Measurements from ENCODE around the gene CELF2.

CELF2 gene

DNA sequence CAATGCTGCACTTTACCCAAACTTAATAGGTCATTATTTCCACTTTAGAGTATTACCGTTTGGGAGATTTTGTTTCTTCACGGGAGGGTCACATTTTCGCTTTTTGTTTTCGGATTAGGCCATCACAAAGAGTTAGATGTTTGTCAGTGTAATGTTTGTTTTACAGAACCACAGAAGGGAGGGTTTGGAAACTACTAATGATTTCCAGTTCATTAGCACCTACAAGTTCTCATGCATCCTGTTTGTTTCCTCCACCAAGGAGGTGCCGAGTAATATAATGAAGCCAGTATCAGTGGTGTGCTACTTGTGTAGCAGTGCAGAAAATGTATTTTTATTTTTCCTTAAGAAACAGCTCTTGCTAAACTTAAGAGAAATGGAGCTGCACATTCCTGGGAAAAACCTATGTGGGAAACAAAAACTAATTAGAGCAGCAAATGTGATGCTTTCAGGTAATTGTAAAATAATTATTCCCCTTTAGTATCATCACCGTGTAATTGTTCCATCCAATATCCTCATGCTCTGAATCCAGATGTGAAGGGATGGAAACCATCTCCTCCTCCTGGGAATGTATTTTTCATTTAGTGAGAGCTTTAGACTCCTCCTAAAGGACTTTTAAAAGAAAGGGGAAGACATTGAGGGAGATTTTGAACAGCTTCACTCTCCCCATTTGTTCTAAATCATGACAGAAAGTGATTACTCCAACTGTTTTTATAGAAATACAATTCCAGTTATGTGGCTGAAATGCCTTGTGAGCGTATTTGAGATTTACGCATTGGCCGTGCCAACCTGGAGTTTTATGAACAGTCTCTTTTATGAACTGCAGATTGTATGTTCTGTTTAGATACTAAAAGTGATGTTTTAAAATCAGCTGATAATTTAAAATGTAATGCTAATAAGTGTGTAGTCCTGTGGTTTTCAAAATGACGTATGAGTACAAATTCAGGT, 5.6 kb downstream of the CELF2 start:
- DNase-seq: no peak

DNA sequence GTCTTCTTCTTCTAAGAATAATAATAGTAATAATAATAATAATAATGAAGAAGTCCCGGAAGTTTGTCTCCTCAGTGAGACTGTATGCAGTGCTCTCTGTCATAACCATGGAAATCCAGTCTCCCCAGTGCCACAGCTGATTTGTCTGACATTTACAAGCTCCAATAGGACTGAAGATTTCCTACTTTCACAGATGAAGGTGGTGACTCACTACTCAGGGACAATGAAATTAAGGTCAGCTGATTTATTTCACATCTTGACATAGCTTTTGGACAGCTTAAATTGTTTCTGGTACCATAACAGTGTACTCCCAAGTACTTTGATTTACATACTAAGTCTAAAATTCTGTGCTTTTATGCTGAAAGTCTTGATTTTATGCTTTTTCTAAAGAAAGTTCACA, 6.9 kb downstream of the CELF2 start:
- no peak for DNase-seq

DNA sequence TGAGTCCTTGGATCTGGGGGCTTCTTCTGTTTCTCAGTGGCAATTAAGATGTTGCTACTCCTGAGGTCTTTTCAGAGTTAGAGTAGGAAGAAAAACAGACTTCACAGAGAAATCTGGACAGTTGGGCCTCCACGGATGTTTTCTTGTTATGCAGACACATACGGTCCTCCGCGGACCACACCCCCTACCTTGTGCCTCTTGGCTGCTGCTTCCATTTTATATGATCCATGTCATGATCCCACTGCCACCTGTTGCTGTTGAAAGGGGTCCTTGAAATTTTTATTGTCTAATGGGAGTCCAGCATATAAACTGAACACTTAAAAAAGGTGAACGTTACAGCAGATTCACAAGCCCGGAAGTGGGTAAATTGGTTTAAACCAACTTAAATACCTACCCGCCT, 8.3 kb downstream of the CELF2 start:
- DNase-seq: no peak

DNA sequence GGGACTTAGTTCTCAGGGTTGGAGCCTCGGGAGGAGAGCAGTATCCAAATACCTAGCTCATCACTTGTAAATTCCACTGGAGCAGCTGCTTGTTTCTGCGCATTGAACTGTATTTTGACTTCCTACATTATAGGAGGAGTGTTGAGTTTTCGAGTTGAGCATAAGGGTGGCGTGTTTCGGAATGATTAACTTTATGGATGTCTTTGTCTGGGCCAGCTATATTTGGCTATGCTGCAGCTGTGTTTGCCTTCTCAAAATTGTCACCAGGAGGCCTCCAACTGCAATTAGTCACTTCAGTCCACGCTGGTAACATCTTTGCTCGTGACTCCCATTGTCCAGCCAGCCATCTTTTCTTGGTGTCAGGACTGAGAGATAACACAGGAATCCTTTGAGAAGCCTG, 9.1 kb downstream of the CELF2 start:
- no peak for DNase-seq

DNA sequence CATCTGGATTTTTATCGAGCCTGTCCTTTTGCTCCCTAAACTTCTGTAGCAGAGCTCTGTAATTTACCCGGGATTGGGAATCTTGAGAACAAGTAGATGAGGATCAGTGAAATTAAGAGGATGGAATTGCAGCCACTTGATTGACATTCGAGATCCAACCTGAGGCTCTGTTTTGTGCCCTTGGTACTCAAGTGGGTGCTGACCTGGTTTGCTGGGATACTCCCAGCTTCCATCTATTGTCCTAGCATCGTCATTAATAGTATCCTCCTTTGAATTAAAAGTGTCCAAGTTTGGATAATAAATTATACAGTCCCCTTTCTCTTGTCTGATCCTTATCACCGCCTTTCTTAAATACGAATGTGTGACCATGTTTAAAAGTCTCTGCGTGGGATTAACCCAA, 17.1 kb downstream of the CELF2 start:
- DNase-seq: no peak

DNA sequence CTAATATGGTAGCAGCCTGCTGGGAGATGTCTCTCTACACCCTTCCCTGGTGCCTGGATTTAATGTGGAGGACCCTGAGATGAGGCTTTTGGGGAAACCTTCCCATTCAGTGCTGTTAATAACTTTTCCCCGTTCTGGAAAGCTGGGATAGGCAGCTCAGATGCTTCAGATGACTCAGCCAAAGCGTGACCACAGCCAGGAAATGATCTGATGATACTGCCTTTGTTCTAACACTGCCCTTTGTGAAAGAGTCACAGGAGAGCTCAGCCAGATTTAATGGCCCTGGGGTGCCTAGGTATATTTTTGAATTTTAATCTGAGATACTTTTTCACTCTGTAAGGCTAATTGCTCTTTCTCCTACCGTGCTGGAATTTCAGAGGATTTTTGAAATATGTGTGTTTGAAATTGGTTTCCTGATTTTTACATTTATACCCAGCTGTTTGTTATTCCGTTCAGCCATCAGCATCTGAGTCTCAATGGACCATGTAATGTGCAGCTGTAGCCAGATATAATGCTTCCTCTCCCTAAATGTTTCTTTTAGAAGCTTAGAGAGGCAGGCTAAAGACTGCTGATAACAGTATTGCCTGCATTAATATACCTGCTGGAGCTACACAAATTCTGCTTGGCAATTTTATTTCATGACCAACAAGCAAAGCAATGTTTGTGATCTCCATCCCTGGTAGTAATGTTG, 17.8 kb downstream of the CELF2 start:
- no peak for DNase-seq

DNA sequence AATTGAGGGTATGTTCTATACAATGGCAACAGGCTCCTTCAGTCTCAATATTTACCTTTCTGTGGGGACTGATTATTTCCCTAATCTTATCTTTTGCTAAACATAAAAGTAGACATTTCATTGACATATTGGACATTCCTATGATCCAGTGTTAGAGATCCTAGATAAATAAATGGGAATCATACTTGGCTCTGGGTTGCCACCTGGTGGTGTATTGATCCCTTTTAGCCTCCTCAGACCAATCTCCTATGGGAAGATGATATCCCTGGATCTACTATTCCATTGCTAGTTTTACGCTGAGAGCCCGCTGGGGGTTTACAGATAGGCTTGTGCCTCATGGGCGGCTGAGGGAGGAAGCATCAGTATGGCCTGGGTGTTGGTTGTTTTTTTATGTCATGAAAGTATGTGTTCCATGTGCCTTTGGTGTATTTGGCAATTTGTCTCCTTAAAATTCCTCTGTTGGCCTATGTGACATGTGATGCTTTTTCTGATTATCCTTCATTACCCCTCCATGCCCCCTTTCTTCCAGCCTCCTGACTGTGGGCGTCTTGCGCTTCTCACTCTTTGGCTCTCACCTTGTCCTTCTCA, 18.8 kb downstream of the CELF2 start:
- DNase-seq: no peak

DNA sequence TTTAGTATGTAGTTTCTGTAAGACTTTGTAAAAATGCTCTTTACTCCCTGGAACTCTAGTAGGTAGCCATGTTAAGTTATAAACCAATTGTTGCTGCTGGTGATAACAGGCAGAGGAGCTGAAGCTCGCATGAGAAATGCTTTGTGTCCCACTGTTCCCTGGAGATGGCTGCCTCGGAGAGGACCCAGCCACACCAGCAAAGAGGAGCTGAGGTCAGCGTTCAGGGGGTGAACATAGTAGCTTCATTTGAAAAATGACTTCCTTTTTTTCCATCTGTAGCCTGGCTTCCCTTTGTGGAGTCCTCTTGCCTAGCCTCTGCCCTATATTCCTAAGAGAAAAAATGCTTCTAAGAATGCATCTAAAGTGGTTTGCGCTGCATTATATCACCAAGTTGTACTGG, 20.3 kb downstream of the CELF2 start:
- DNase-seq: no peak

DNA sequence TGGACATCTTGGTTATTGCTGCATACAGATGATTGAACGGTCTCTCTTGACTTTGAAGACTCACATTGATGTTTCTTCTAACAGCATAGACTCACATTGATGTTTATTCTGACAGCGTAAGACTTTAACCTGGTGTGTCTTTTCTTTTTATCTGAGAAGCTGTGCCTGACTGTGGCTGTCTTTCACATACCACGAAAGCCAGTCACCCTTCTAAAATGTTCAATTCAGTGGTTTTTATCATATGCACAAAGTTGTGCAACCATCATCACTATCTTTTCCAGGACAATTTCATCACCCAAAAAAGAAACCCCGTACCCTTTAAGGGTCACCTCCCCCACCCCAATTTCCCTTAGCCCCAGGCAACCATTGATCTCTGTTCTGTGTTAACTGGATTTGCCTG, 24.7 kb downstream of the CELF2 start:
- no peak for DNase-seq

DNA sequence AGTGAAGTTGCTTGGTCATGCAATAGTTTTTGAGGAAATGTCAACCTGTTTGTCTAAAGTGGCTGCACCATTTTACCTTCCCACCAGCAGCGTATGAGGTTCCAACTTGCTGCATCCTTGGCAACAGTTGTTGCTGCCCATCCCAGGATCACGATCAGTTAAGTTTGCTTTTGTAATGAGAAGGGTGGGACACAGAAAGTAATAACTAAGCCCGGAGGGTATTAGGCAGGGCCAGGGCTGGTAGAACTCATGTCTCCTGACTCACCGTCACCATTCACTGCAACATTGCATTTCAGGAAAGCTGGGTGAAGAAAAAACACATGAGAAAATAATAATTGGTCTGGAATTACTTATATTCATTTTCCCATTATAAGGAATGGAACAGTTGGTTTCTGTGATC, 25.4 kb downstream of the CELF2 start:
- no peak for DNase-seq

DNA sequence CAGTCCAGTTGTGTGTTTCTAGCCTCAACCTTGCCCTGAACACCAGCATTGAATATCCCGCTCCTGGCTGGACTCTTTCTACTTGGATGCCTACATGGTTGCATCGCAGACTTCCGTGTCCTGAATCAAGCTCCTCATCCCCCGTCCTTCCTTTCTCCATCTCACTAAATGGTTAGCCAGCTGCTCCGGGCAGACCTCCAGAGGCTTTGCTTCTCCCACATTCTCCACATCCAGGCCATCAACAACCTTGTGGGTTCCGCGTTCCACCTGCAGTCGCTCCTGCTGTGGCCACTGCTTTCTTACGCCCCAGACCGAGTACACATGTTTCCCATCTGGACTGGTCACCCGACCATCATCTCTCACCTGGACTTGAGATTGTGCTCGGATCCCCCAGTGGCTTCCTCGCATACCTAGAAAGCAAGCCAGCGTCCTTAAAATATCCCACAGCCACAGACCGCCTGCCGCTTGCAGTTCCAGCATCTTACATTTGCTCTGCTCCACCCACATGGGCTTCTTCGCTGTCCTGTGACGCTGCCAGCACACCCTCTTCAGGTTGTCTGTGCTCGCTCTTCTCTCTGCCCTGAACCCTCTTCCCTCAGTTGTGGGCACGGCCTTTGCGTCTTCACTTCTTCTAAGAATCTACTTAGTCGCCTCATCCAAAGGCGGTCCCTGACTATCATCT, 25.9 kb downstream of the CELF2 start:
- no peak for DNase-seq

DNA sequence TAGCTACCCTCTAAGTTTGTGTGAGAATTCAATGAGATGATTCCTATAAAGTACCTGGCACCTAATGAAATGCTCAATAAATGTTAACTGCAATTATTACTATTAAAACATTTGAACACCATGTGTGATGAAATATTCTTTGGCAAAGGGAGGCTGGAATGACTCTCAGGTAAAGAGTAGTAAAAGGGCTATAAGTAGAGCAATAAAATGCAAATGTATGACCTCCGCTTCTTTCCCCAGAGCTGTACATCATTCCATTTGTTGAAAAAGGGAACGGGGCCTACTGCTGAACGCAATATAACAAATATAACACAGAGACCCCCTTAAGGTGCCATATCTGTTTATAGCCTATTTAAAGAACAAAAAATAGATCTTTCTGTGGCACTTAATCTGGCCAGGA, 27.8 kb downstream of the CELF2 start:
- DNase-seq: no peak

DNA sequence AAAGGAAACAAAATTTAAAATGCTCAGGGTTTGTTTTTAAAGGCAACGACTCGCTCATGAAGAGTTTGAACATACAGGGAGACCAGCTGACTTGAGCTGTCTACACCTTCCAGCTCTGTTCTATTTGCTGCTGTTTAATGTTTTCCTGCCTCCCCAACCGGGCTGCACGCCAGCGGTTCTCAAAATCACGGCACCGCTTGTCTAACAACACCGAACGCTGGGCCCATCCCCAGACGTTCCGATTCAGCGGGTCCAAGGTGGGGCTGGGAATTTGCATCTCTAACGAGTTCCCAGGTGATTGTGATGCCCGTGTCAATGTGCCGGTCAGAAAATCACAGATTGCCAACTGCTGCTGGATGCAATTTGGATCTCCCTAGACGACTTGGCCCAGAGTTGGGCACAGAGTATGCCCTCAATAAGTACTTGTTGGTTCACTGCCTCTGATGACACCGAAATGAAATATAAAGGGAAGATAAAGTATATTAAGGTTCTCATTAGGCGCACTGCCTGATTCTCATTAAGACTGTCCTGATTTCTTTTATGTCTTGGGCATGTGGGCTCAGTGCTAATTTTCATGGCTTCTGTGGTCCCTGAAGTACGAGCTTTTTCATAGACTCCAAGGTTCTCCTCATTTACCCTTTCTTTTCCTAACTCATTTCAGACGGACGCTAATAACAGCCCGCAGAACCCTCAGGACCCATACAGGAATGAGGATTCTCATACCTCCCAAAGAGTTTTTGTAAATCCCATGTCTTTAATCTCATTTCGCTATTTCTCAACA, 28.5 kb downstream of the CELF2 start:
- DNase-seq: no peak

DNA sequence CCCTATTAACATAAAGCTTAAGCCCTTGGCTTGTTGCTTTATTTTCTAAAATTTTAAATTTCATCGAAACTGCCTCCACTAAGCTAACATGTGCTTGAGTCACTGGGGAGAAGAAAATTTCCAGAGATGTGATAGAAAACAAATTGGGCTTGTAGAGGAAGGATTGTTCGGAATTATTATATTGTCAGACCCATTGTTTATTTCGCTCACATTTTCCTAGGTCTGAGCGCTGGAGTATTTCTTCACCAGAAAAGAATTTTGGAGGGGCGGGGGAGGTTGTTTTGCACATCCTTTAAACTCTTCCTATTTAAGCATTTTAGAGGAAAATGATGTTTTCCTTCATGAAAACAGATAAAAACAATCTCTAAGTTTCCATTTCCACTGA, 29.1 kb downstream of the CELF2 start:
- no peak for DNase-seq

DNA sequence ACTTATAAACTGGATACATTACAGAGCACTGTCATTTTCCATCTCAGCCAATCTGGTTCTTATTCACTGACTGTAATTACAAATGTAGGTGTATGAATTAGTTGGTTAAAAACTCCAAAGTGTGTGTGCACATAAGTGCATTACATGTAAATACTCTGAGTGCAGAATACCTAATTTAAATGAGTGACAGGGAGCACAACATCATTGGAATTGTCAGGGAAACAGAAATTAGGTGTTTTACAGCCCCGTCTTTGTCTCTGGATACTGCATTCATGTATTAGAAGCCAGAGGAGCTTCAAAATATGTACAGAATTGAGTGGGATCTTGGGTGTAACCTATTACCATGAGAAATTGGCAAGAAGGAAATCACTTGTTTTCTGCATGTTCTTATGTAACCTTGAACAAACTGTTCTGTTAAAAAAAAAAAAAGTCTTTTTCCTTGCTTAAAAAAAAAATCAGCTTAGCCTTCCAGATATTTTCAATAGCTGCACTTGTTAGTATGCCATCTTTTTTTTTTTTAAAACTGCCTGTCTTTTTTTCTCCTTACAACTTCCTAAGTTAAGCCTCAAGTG, 31.1 kb downstream of the CELF2 start:
- no peak for DNase-seq

DNA sequence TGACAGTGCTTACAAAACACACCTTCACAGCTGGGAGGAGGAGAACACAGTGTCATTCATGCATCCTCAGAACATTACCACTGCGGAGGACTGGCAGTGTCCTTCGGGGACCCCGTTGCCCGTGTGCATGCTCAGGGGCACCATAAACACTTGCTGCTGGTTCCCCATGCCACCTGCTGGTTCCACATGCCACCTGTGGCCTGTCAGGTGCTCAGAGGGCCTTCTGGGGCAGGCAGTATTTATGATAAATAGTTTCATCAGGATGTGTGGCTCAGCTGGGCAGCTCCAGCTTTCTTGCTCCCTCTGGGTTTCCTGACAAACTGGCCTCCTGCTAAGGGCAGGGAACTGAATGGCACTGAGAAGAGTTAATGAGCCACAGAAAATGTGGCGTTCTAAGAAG, 32.1 kb downstream of the CELF2 start:
- DNase-seq: no peak

DNA sequence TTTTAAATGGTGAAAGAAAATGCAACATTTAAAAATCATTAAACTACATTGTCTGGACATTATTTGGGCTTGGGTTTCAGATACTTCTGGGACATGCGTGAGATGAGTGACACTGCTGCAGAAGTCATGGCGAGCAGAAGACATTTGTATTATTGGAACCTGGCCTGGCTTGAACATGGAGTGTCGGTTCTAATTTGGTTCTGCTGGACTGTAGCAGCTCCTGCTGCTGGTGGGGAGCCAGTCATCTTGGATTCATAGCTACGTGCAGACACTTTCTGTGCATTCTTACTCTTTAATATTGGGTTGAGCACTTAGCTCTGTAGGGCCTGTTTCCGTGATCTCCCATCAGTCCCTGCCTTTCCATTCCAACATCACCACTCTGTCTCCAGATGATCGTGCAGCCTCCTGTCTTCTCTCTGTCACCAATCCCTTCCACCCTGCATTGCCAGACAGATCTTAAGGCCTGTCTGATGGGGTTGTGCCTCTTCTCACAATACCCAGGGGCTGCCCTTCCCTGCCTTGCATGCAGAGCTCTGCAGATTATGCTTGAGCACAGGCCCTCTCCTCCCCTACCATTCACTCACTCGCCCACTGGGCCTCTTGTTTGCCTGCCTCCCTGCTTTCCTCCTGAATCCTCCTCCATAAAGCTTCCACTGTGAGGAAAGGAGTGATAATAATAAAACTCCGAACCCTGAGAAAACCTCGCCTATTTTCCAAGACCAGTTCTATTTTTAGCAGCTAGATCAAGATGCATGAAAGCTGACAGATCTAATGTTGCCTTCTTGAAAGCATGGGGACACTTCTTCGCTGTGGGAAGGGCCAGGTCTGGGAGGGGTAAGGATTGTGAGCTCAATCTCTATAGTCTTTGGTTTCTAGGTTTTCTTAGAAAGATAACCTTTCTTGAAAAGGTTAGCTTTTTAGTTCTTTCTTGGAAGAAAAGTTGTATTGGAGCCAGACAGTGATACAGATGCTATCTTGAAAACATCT, 32.9 kb downstream of the CELF2 start:
- no peak for DNase-seq

DNA sequence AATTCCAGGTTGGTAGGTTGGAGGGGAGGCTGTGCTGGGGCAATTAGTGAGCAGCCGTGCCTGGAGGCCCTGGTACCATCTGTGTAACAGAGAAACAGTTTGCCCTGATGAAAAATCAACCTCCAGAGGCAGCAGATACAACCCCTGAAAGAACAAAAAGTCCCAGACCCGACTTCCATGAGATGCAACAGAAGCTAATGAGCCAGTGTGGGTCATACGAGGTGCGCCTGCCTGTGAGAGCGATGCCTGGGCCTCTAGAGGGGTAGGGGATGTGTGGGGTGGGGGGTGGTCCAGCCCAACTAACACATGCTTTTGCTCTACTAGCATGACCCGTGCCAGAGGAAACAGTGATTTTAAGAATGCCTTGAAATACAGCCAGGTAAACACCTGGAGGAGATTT, 39.3 kb downstream of the CELF2 start:
- DNase-seq: no peak

DNA sequence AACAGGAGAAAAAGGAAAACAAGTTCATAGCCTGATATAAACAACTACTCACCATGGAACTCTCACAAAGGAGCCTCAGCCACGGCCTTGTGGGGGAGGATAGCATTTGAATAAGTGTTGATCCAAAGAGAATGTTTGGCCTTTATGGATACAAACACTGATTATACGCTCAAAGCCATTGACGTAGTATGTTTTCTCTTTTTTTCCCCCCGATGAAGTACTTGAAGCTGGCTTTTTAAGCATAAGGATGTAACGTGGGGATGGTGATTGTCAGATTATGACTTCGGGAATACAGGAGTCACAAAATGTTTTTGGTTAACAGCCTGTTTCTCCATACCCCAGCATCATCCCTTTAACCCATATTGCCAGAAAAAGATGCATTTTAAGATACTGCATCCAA, 39.8 kb downstream of the CELF2 start:
- DNase-seq: no peak

DNA sequence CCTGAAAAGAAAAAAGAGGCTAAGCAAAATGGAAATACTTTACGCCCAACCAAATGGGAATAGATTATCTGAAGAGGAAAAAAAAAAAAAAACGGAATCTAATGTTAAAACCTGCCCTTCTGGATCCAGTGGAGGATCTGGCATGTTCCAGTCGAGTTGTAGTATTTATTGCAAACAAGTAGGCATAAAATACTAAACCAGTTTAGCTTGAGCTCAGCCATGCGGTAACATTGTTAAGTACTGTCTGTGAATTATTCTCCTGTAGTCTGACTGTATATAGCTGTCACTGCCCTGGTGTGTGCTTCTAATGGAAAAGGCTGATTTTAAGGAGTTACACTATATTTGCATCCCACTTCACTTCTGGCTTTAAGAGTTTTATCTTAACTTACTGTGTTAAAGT, 40.3 kb downstream of the CELF2 start:
- DNase-seq: no peak

DNA sequence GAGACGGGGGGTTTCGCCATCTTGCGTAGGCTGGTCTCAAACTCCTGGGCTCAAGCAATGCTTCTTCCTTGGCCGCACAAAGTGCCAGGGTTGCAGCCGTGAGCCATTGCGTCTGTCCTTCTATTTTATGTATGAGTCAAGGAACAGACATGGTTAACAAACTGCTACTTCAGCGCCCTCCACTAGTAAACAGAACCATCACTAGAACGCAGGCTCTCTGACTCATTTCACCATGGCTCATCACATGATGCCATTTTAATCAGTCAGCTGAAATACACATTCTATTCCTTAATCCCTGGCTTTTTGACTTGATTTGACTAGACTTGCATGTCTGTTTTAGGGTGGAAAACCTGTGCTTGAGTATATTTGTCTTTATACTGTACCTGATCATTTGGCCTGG, 41.3 kb downstream of the CELF2 start:
- no peak for DNase-seq

All from DMS153 (cell line).